Measurements from ENCODE around the gene MRPS15. TPM values are rescaled to one million over a fixed set of nuclear protein-coding genes. Genes with fewer than 3 reads are reported as not detected.

Gene MRPS15
- total RNA-seq, 1 donor from 2014 or later, result 70.9 TPM

GRCh38 chr1:36471830-36472641 is 7.9 kb upstream of the MRPS15 start:
- Histone ChIP-seq H3K27me3 (ENCODE audit: insufficient read depth, low read length) (no peaks in the 10 kb centered on the region), H3K9me3 (ENCODE audit: insufficient read depth, low read depth, low read length) (no peaks in the 10 kb centered on the region), H3K79me2 (ENCODE audit: insufficient read depth, low read length) (no peaks in the 10 kb centered on the region), H3K9ac (ENCODE audit: low read length) (no peak overlapping the region), H2AFZ (ENCODE audit: low read depth, low read length) (no peak overlapping the region), H3K4me2 (ENCODE audit: low read length) (no peak overlapping the region), H4K20me1 (ENCODE audit: insufficient read depth, low read length) (no peaks in the 10 kb centered on the region), H3K4me3 (ENCODE audit: insufficient read depth, low read depth, low read length) (no peak overlapping the region), H3K4me1 (ENCODE audit: insufficient read depth, low read length) (no peaks in the 10 kb centered on the region), H3K27ac (ENCODE audit: low read depth, low read length) (no peak overlapping the region), H3K36me3 (ENCODE audit: insufficient read depth, low read length) (no peaks in the 10 kb centered on the region)
- FAIRE-seq (no peak), DNase-seq (ENCODE audit: low read depth) (no peak)
- H3K27ac Mint-ChIP-seq (ENCODE audit: unreplicated experiment), result no peak overlapping the region
- TF ChIP-seq CTCF (IDR thresholded peaks at IDR 0.05; ENCODE audit: insufficient read depth, low read depth, low read length) (no peak), EZH2 (IDR thresholded peaks at IDR 0.05; ENCODE audit: insufficient read depth, low read length) (no peak)
- no peaks in the 10 kb centered on the region for H3K4me1 Mint-ChIP-seq (ENCODE audit: low read depth, unreplicated experiment)
- H3K27me3 Mint-ChIP-seq (ENCODE audit: low read depth, unreplicated experiment), result peaks cover 17% of the 10 kb centered on the region
- H3K36me3 Mint-ChIP-seq (ENCODE audit: low read depth, unreplicated experiment), result peaks cover 2% of the 10 kb centered on the region
- no peaks in the 10 kb centered on the region for H3K9me3 Mint-ChIP-seq (ENCODE audit: unreplicated experiment)
- H3K4me3 Mint-ChIP-seq (ENCODE audit: unreplicated experiment), result no peak overlapping the region

- H3K36me3 Mint-ChIP-seq (ENCODE audit: low read depth, unreplicated experiment), result peaks cover 2% of the 10 kb centered on the region
- Histone ChIP-seq H3K27ac (ENCODE audit: low read depth, low read length) (no peak overlapping the region), H3K79me2 (ENCODE audit: insufficient read depth, low read length) (peaks cover under 1% of the 10 kb centered on the region), H3K4me1 (ENCODE audit: insufficient read depth, low read length) (peaks cover 6% of the 10 kb centered on the region), H2AFZ (ENCODE audit: low read depth, low read length) (no peak overlapping the region), H3K27me3 (ENCODE audit: insufficient read depth, low read length) (no peaks in the 10 kb centered on the region), H4K20me1 (ENCODE audit: insufficient read depth, low read length) (no peaks in the 10 kb centered on the region), H3K4me3 (ENCODE audit: insufficient read depth, low read depth, low read length) (no peak overlapping the region), H3K9ac (ENCODE audit: low read length) (no peak overlapping the region), H3K36me3 (ENCODE audit: insufficient read depth, low read length) (no peaks in the 10 kb centered on the region), H3K4me2 (ENCODE audit: low read length) (no peak overlapping the region), H3K9me3 (ENCODE audit: insufficient read depth, low read depth, low read length) (no peaks in the 10 kb centered on the region)
- H3K9me3 Mint-ChIP-seq (ENCODE audit: unreplicated experiment), result no peaks in the 10 kb centered on the region
- peaks cover 5% of the 10 kb centered on the region for H3K4me1 Mint-ChIP-seq (ENCODE audit: low read depth, unreplicated experiment)
- H3K4me3 Mint-ChIP-seq (ENCODE audit: unreplicated experiment), result no peak overlapping the region
- FAIRE-seq (no peak), DNase-seq (ENCODE audit: low read depth) (no peak)
- peaks cover 13% of the 10 kb centered on the region for H3K27me3 Mint-ChIP-seq (ENCODE audit: low read depth, unreplicated experiment)
- no peak overlapping the region for H3K27ac Mint-ChIP-seq (ENCODE audit: unreplicated experiment)
- TF ChIP-seq EZH2 (IDR thresholded peaks at IDR 0.05; ENCODE audit: insufficient read depth, low read length), result no peak
- TF ChIP-seq CTCF (IDR thresholded peaks at IDR 0.05; ENCODE audit: insufficient read depth, low read depth, low read length), result no peak
Observed at GRCh38 chr1:36469163-36469562, 5.0 kb upstream of the MRPS15 start.
